ENCODE results near the gene PPIG.

GRCh38 chr2:169573974-169574299 lies 10.2 kb upstream of the PPIG start:
- TF ChIP-seq YY1 (IDR thresholded peaks at IDR 0.05; ENCODE audit: insufficient read depth, insufficient read length) (no peak), ZNF274 (IDR thresholded peaks at IDR 0.05; ENCODE audit: low read depth, low read length) (no peak)

Data from NT2/D1 (cell line).